Heart right ventricle (tissue), 16 donors: Measurements from ENCODE around the gene NT5DC2. TPM values are rescaled to one million over a fixed set of nuclear protein-coding genes. Genes with fewer than 3 reads are reported as not detected.

Experiments used
- ATAC-seq, 8 donors: fragments of 200-7000 bp; cut with Tn5 transposase; one replicate each; pipeline ENCODE4 v1.9.1; 2020; ENCODE audit warnings: mild to moderate bottlenecking in 8 of 8, moderate library complexity in 8 of 8, moderate number of reproducible peaks in 1 of 8
- DNase-seq, 2 donors: peaks; one replicate each; pipeline ENCODE4 v3.0.0-alpha.2; 2020
- H3K27ac ChIP-seq, 10 donors: fragments of 200-600 bp; sonication (generic) in 2 of 10; one replicate each; pipeline versions ENCODE4 v1.5.0 to v1.8.0; 2020 to 2022; ENCODE audit warnings: mild to moderate bottlenecking in 3 of 10
- H3K27me3 ChIP-seq, 7 donors: fragments of 200-600 bp; one replicate each; pipeline ENCODE4 v1.8.0; 2021 to 2022; ENCODE audit warnings: mild to moderate bottlenecking in 2 of 7
- H3K36me3 ChIP-seq, 9 donors: fragments of 200-600 bp; sonication (generic) in 1 of 9; one replicate each; pipeline versions ENCODE4 v1.5.0 to v1.8.0; 2020 to 2022; ENCODE audit warnings: mild to moderate bottlenecking in 2 of 9
- H3K4me1 ChIP-seq, 9 donors: fragments of 200-600 bp; sonication (generic) in 1 of 9; one replicate each; pipeline versions ENCODE4 v1.5.0 to v1.8.0; 2020 to 2022; ENCODE audit warnings: mild to moderate bottlenecking in 4 of 9
- H3K4me3 ChIP-seq, 10 donors: fragments of 200-600 bp; sonication (generic) in 2 of 10; one replicate each; pipeline versions ENCODE4 v1.5.0 to v1.8.0; 2020 to 2022; ENCODE audit warnings: mild to moderate bottlenecking in 7 of 10, moderate library complexity in 2 of 10
- H3K9me3 ChIP-seq, 11 donors: fragments of 200-600 bp in 10 of 11; sonication (generic) in 2 of 11; one replicate each; pipeline versions ENCODE4 v1.5.0 to v1.8.0; 2013 to 2022; ENCODE audit warnings: mild to moderate bottlenecking in 2 of 11, control low read depth in 1 of 11, moderate library complexity in 1 of 11
- WGBS, 2 donors: extraction: QIAGEN DNeasy Blood & Tissue Kit; methylation state at CpG; one replicate each; pipeline ENCODE4 v1.1.7; 2013; ENCODE audit warnings: inconsistent platforms in 1 of 2; 5-methylcytosine and 5-hydroxymethylcytosine counted together
- intact Hi-C, 10 donors: fragments of 100-400 bp; cut with DNase I; formaldehyde crosslinking; loops; one replicate each; pipeline versions ENCODE4 v1.11.1 to v1.14.2; 2022
- polyA plus RNA-seq, 2 donors: library from polyadenylated mRNA; stranded (reverse); fragments of 200-250 nt; gene quantifications; one replicate each; pipeline ENCODE4 v1.2.3, GENCODE V29; 2013
- total RNA-seq, 10 donors: library from RNA; stranded (reverse); fragmentation: NEBNext Ultra II Directional in 3 of 10; extraction: Animal tissue kit (Norgen Biotek cat#: 25700) in 3 of 10; gene quantifications; one replicate each; pipeline versions ENCODE4 v1.2.1 to v1.2.4, GENCODE V29; 2021 to 2023
- TF ChIP-seq, protein P1 (sequence below), 9 donors: fragments of 200-600 bp; sonication (generic) in 2 of 9; IDR thresholded peaks; one replicate each; pipeline versions ENCODE4 v1.5.0 to v1.8.0; 2021 to 2022; ENCODE audit warnings: antibody characterized with exemption in 9 of 9, mild to moderate bottlenecking in 5 of 9, moderate library complexity in 1 of 9
- donor health status: Arrhythmogenic right ventricular cardiomyopathy.
- donor health status: ischemic (EF 13 %, LVEDD 7.1; RV severe dilation, severe dysfunction).
- donor health status: healthy with polysubstance abuse.
- donor health status: DM: no; HTN: yes; CAD: no.
- donor health status: DM: no; HTN: no; CAD: no.
- donor health status: ischemic (EF 25% LVEDD 6.9; RV normal size, moderate dysfunction).
- donor health status: ischemic (EF 25% LVEDD 5.7; RV mildly dilated, moderate dysfunction).
- donor health status: healthy.
- donor health status: DM: yes; HTN: yes; CAD: no.
- donor health status: Ischemic cardiomyopathy.
- donor health status: ischemic (EF 35%, LVEDD 5.7; RV mildly dilated, moderate dysfunction).
- donor health status: nonischemic (EF 11% LVEDD 7.7; RV severe dilation, severe dysfunction).
- donor health status: DM: yes; HTN: yes; CAD: no.
- donor health status: PGD.
- donor health status: ischemic (EF 29% LVEDD 5.4; RV normal size, mild dysfunction).
- donor health status: nonischemic (EF 23%, LVEDD 6.1; RV moderate dilation, normal function).

NT5DC2 gene
- total and polyA plus RNA-seq, 12 donors, result 25.1 to 138 (median 54.5) TPM

DNA sequence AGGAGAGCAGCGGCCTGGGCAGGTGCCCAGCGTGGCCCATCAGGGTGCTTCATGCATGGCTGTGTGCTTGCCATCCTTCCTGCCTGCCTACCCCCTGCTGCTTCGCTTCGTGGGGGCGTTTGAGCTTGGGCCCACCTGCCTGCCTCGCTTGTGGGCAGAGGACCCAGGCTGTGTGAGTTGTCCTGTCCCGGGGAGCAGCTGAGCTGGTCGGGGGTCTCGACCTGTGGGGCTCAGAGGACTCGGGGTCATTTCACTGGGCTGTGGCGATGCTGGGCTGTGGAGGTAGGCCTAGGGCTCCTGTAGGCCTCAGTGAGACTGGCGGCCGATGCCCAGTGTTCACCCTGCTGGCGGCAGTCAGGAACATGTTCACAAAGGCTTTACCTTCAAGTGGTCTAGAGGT lies 50.6 kb downstream of the NT5DC2 start:
- Histone ChIP-seq H3K4me3 (no peak overlapping the region), H3K9me3 (no peaks in the 10 kb centered on the region), H3K27ac (peak overlapping the region in 8 of 10 donors; percentile 36 to 80 (median 64)), H3K36me3 (peaks cover 5 to 96% (median 75%) of the 10 kb centered on the region in 9 donors), H3K27me3 (no peaks in the 10 kb centered on the region), H3K4me1 (peaks cover 14 to 38% (median 30%) of the 10 kb centered on the region in 9 donors)
- ATAC-seq, result peak in 3 of 8 donors; percentile 2 to 4 (median 2)
- TF ChIP-seq, protein P1, sequence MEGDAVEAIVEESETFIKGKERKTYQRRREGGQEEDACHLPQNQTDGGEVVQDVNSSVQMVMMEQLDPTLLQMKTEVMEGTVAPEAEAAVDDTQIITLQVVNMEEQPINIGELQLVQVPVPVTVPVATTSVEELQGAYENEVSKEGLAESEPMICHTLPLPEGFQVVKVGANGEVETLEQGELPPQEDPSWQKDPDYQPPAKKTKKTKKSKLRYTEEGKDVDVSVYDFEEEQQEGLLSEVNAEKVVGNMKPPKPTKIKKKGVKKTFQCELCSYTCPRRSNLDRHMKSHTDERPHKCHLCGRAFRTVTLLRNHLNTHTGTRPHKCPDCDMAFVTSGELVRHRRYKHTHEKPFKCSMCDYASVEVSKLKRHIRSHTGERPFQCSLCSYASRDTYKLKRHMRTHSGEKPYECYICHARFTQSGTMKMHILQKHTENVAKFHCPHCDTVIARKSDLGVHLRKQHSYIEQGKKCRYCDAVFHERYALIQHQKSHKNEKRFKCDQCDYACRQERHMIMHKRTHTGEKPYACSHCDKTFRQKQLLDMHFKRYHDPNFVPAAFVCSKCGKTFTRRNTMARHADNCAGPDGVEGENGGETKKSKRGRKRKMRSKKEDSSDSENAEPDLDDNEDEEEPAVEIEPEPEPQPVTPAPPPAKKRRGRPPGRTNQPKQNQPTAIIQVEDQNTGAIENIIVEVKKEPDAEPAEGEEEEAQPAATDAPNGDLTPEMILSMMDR (IDR thresholded peaks at IDR 0.05), result no peak
- 90 to 91% methylated on average over 14 of the region's 14 CpGs for WGBS, 2 donors
- DNase-seq, result peak in 1 of 2 donors; percentile 18
- intact Hi-C loops, result loop anchor here in 2 of 10 donors (5.0 kb wide), 2 partner anchors 39 to 49 kb away; partner anchors contain the start of gene NT5DC2 (in 1 of the 2)

DNA sequence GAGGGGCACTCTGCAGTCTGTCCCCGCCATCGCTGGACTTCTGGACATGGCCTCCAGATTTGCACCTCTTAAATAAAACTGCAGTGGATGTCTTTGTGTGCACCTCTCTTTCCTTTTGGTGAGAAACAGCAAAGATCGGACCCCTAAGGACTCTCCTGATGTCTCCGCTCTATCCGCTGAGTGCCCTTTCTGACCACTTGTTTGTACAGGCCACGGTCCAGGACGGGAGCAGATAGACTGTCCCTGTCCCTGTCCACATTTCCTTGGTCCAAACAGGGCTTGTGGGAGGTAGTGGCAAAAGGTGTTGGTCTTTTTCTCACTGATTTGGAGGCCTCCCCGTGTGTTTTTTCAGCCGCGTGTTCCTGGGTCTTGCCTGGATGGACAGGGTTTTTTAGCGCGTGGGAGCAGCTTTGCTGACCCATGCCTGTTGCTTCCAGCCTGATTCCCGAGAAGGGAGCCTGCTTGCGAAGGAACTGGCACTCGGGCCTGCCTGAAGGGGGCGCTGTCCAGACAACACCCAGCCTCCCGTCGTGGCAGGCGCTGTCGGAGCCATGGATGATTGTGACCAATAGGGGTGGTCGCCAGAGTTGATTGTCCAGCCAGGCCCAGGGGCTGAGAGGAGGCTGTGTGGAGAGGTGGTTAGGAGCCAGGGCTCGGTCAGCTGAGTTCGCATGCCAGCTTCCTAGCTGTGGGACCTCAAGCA lies 51.7 kb downstream of the NT5DC2 start:
- intact Hi-C loops, result loop anchor here in 2 of 10 donors (5.0 kb wide), 2 partner anchors 40 to 50 kb away; partner anchors contain the start of gene NT5DC2 (in 1 of the 2)
- Histone ChIP-seq H3K9me3 (no peaks in the 10 kb centered on the region), H3K27ac (no peak overlapping the region), H3K4me3 (no peak overlapping the region), H3K36me3 (peaks cover 5 to 96% (median 75%) of the 10 kb centered on the region in 9 donors), H3K4me1 (peaks cover 14 to 44% (median 30%) of the 10 kb centered on the region in 9 donors), H3K27me3 (no peaks in the 10 kb centered on the region)
- 84 to 86% methylated on average over 23 of the region's 23 CpGs for WGBS, 2 donors
- TF ChIP-seq, protein P1 (IDR thresholded peaks at IDR 0.05), result peak in 7 of 9 donors; percentile 26 to 50 (median 36)
- ATAC-seq (no peak), DNase-seq (peak in 1 of 2 donors; percentile 29)

DNA sequence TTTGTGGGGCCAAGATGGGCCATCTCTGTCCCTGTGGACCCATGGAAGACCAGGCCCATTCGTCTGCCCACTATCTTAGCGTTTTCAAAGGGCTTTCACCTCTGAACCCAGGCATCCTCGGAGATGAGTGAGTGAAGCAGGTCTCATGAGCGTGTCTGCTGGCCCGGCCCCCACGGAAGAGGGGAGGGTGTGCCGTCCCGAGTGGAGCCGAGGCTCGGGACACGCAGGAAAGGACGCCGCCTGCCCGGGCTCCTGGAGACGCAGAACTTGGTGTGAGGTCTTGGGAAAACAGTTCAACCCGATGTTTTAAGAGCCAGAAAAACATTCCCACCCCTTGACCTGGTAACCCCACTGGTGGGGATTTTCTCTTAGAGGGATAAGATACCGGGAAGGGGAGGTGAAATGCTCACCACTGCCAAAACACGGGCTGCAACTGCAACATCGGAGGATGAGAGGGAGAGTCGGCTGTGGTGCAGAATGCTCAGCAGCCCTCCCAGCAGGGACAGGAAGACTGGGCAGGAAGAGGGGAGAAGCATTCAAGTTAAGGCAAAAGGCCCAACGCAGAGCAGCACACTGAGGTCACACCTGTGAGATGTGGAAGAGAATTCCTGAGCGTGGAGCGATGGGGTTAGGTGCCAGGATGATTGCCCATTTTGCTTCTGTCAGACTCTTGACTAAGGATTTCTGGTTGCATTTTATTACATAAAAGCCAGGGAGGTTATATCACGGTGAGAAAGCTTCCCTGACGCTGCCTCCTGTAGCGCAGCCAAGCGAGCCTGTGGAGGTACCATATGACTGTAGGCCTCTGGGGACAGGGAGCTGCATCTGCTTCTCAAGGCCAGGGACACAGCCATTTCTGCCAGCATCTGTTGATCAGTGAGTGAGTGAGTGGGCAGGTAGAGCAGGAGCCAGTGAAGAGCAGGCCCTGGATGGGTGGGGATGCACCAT lies 52.6 kb downstream of the NT5DC2 start:
- H3K9me3 ChIP-seq, result no peaks in the 10 kb centered on the region
- TF ChIP-seq, protein P1 (IDR thresholded peaks at IDR 0.05), result no peak
- H3K4me1 ChIP-seq, result peaks cover 14 to 51% (median 30%) of the 10 kb centered on the region in 9 donors
- 80% methylated on average over 27 of the region's 27 CpGs for WGBS, 2 donors
- peaks cover 10 to 96% (median 75%) of the 10 kb centered on the region in 9 donors for H3K36me3 ChIP-seq
- ATAC-seq (no peak), DNase-seq (peak in 1 of 2 donors; percentile 20)
- no peaks in the 10 kb centered on the region for H3K27me3 ChIP-seq
- no peak overlapping the region for H3K4me3 ChIP-seq
- no peak overlapping the region for H3K27ac ChIP-seq
- intact Hi-C loops, result loop anchor here in 2 of 10 donors (5.0 kb wide), 2 partner anchors 41 to 51 kb away; partner anchors contain the start of gene NT5DC2 (in 1 of the 2)
